Measurements from ENCODE around the gene GCC1.

Gene GCC1

GRCh38 chr7:127588697-127589482 lies 3.5 kb upstream of the GCC1 start:
- peak overlapping the region; percentile 55 for H3K27ac ChIP-seq (replicated peaks)
- TF ChIP-seq GABPA (IDR thresholded peaks at IDR 0.05; ENCODE audit: low read depth) (no peak), REST (IDR thresholded peaks at IDR 0.05; ENCODE audit: insufficient replicate concordance, low read depth) (no peak), SPI1 (IDR thresholded peaks at IDR 0.05; ENCODE audit: borderline replicate concordance, low read depth) (no peak), POLR2AphosphoS5 (IDR thresholded peaks at IDR 0.05; ENCODE audit: low read depth) (no peak)
- TF ChIP-seq, protein P1, sequence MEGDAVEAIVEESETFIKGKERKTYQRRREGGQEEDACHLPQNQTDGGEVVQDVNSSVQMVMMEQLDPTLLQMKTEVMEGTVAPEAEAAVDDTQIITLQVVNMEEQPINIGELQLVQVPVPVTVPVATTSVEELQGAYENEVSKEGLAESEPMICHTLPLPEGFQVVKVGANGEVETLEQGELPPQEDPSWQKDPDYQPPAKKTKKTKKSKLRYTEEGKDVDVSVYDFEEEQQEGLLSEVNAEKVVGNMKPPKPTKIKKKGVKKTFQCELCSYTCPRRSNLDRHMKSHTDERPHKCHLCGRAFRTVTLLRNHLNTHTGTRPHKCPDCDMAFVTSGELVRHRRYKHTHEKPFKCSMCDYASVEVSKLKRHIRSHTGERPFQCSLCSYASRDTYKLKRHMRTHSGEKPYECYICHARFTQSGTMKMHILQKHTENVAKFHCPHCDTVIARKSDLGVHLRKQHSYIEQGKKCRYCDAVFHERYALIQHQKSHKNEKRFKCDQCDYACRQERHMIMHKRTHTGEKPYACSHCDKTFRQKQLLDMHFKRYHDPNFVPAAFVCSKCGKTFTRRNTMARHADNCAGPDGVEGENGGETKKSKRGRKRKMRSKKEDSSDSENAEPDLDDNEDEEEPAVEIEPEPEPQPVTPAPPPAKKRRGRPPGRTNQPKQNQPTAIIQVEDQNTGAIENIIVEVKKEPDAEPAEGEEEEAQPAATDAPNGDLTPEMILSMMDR (IDR thresholded peaks at IDR 0.05; ENCODE audit: insufficient read depth, low read length) = no peak
- no peaks in the 10 kb centered on the region for H3K27me3 ChIP-seq (ENCODE audit: insufficient read depth, poor library complexity, severe bottlenecking)
- DNase-seq (ENCODE audit: low read depth in 1 of 2, low spot score in 1 of 2) = peak in 1 of 2 experiments; percentile 29
- H3K4me3 ChIP-seq (replicated peaks; ENCODE audit: insufficient read depth, low read length) = peak overlapping the region; percentile 87

- Histone ChIP-seq H3K4me3 (replicated peaks; ENCODE audit: insufficient read depth, low read length) (peak within 1 kb of the TSS; percentile 87), H3K27ac (replicated peaks) (peak within 1 kb of the TSS; percentile 55), H3K27me3 (ENCODE audit: insufficient read depth, poor library complexity, severe bottlenecking) (no peaks in the 10 kb centered on the region)
- DNase-seq (ENCODE audit: low read depth in 1 of 2, low spot score in 1 of 2) = peak; percentile 41 to 79
- TF ChIP-seq POLR2AphosphoS5 (IDR thresholded peaks at IDR 0.05; ENCODE audit: low read depth) (no peak), SPI1 (IDR thresholded peaks at IDR 0.05; ENCODE audit: borderline replicate concordance, low read depth) (no peak), GABPA (IDR thresholded peaks at IDR 0.05; ENCODE audit: low read depth) (no peak), REST (IDR thresholded peaks at IDR 0.05; ENCODE audit: insufficient replicate concordance, low read depth) (no peak)
- TF ChIP-seq, protein P1 (IDR thresholded peaks at IDR 0.05; ENCODE audit: insufficient read depth, low read length) = no peak
These were observed 2.8 kb upstream of the GCC1 start, which contains the start of gene ARF5 for GRCh38 chr7:127588019-127588696. Gene ARF5, plus strand, starts transcription at chr7:127588411. Its CDS starts 88 bp downstream, at chr7:127588499.

DNA sequence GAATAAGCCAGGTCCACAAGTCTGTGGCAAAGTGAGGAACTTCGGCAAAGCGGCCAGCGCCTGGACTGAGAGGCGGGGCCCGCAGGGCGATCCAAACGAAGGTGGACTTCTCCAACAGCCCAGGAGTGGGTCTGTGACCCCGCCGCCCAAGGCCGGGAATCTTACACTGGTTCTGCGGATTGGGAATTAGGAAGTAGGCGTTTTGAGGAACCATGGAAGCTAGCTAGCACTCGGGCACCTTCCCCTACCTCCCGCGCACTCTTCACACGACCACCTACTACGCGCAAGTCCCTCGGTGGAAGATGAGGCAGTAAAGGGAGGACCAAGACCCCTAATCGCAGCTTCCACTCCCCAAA lies 2.2 kb upstream of the GCC1 start:
- peak overlapping the region; percentile 52 for H3K27ac ChIP-seq (replicated peaks)
- no peak for TF ChIP-seq REST (IDR thresholded peaks at IDR 0.05; ENCODE audit: insufficient replicate concordance, low read depth)
- no peak for TF ChIP-seq POLR2AphosphoS5 (IDR thresholded peaks at IDR 0.05; ENCODE audit: low read depth)
- TF ChIP-seq, protein P1 (IDR thresholded peaks at IDR 0.05; ENCODE audit: insufficient read depth, low read length) = no peak
- no peak for TF ChIP-seq SPI1 (IDR thresholded peaks at IDR 0.05; ENCODE audit: borderline replicate concordance, low read depth)
- no peak for TF ChIP-seq GABPA (IDR thresholded peaks at IDR 0.05; ENCODE audit: low read depth)
- DNase-seq (ENCODE audit: low read depth in 1 of 2, low spot score in 1 of 2) = no peak
- H3K27me3 ChIP-seq (ENCODE audit: insufficient read depth, poor library complexity, severe bottlenecking) = no peaks in the 10 kb centered on the region
- peak overlapping the region; percentile 87 for H3K4me3 ChIP-seq (replicated peaks; ENCODE audit: insufficient read depth, low read length)
